GM23338 (cell line): Measurements from ENCODE around the gene OTOS. TPM values are rescaled to one million over a fixed set of nuclear protein-coding genes. Genes with fewer than 3 reads are reported as not detected.

Source experiments
- ATAC-seq: fragments of 200-7000 bp; cut with Tn5 transposase; 3 replicates; pipeline ENCODE4 v1.9.1; 2020
- DNase-seq: peaks from one replicate; pipeline ENCODE4 v3.0.0-alpha.2; 2015; ENCODE audit warnings: low spot score
- H2AFZ ChIP-seq: fragments of 200-600 bp; sonication (generic); 2 replicates; pipeline ENCODE4 v1.8.0; 2016; ENCODE audit warnings: antibody characterized with exemption, mild to moderate bottlenecking, moderate library complexity
- H3F3A ChIP-seq: fragments of 200-600 bp; sonication (generic); replicated peaks from 2 replicates; pipeline ENCODE4 v1.8.0; 2017; ENCODE audit warnings: antibody characterized with exemption, mixed run types, low read depth
- H3K27ac ChIP-seq: fragments of 200-600 bp; sonication (generic); 2 replicates; pipeline ENCODE4 v1.6.1; 2016; ENCODE audit warnings: low read depth
- H3K27me3 ChIP-seq: fragments of 200-600 bp; sonication (generic); 2 replicates; pipeline ENCODE4 v1.8.0; 2016; ENCODE audit warnings: mild to moderate bottlenecking, mixed run types, moderate library complexity; ENCODE audit not compliant: insufficient read depth
- H3K36me3 ChIP-seq: fragments of 200-600 bp; sonication (generic); 2 replicates; pipeline ENCODE4 v1.8.0; 2016; ENCODE audit warnings: mild to moderate bottlenecking; ENCODE audit not compliant: insufficient read depth
- H3K4me1 ChIP-seq: fragments of 200-600 bp; sonication (generic); 2 replicates; pipeline ENCODE4 v1.8.0; 2016; ENCODE audit warnings: mild to moderate bottlenecking, moderate library complexity; ENCODE audit not compliant: insufficient read depth
- H3K4me2 ChIP-seq: fragments of 200-600 bp; sonication (generic); 2 replicates; pipeline ENCODE4 v1.7.1; 2017; ENCODE audit warnings: mixed run types
- H3K4me3 ChIP-seq: fragments of 200-600 bp; sonication (generic); 2 replicates; pipeline ENCODE4 v1.6.1; 2016; ENCODE audit warnings: mixed run types
- H3K79me2 ChIP-seq: fragments of 200-600 bp; sonication (generic); replicated peaks from 2 replicates; pipeline ENCODE4 v1.8.0; 2017; ENCODE audit warnings: mild to moderate bottlenecking; ENCODE audit not compliant: insufficient read depth
- H3K9me2 ChIP-seq: fragments of 200-600 bp; sonication (generic); 2 replicates; pipeline ENCODE4 v1.8.0; 2017; ENCODE audit not compliant: insufficient read depth
- H4K20me1 ChIP-seq: fragments of 200-600 bp; sonication (generic); replicated peaks from 2 replicates; pipeline ENCODE4 v1.8.0; 2017; ENCODE audit warnings: mild to moderate bottlenecking; ENCODE audit not compliant: insufficient read depth
- H3K27ac Mint-ChIP-seq: 2 replicates; pipeline ENCODE4 v1.8.0; 2020; ENCODE audit warnings: inconsistent platforms, mild to moderate bottlenecking, moderate library complexity, mixed read lengths
- H3K27me3 Mint-ChIP-seq: 3 replicates; pipeline ENCODE4 v1.8.0; 2022; ENCODE audit warnings: low read depth, mild to moderate bottlenecking, moderate library complexity, mixed read lengths, inconsistent platforms; ENCODE audit not compliant: insufficient read depth, poor library complexity
- H3K36me3 Mint-ChIP-seq: 3 replicates; pipeline ENCODE4 v1.8.0; 2021; ENCODE audit warnings: low read depth, mild to moderate bottlenecking, inconsistent platforms, moderate library complexity, mixed read lengths
- H3K4me1 Mint-ChIP-seq: 3 replicates; pipeline ENCODE4 v1.8.0; 2020; ENCODE audit warnings: mild to moderate bottlenecking, inconsistent platforms, mixed read lengths
- H3K4me3 Mint-ChIP-seq: 3 replicates; pipeline ENCODE4 v1.8.0; 2021; ENCODE audit warnings: moderate library complexity, mild to moderate bottlenecking, inconsistent platforms, mixed read lengths
- H3K9me3 Mint-ChIP-seq: 3 replicates; pipeline ENCODE4 v1.8.0; 2020; ENCODE audit warnings: moderate library complexity, mild to moderate bottlenecking, inconsistent platforms, mixed read lengths
- CREB1 ChIP-seq: fragments of 250-450 bp; sonication (Bioruptor Pico); IDR thresholded peaks from 2 replicates; pipeline ENCODE4 v1.5.0; 2020; ENCODE audit warnings: low read depth, mild to moderate bottlenecking, moderate library complexity
- CTCF ChIP-seq, 2 experiments: fragments of 200-600 bp in 1 of 2; sonication (generic) in 1 of 2; conservative IDR thresholded peaks; 2 replicates each; pipeline versions ENCODE4 v1.5.1 to v1.6.1; 2016 to 2017; ENCODE audit warnings: antibody characterized with exemption in 2 of 2, low read depth in 2 of 2, mild to moderate bottlenecking in 2 of 2, moderate library complexity in 1 of 2
- JUNB ChIP-seq: IDR thresholded peaks from one replicate; pipeline ENCODE4 v1.6.1; 2016; ENCODE audit warnings: antibody characterized with exemption; ENCODE audit not compliant: unreplicated experiment
- NANOG ChIP-seq: IDR thresholded peaks from 2 replicates; pipeline ENCODE4 v1.6.1; 2016; ENCODE audit warnings: antibody characterized with exemption, borderline replicate concordance
- STAT1 ChIP-seq: IDR thresholded peaks from one replicate; pipeline ENCODE4 v1.6.1; 2016; ENCODE audit warnings: antibody characterized with exemption; ENCODE audit not compliant: unreplicated experiment
- ZNF114 ChIP-seq: fragments of 250-450 bp; sonication (Bioruptor Pico); IDR thresholded peaks from 2 replicates; pipeline ENCODE4 v1.5.0; 2020; ENCODE audit warnings: mild to moderate bottlenecking, moderate library complexity
- ZNF331 ChIP-seq: fragments of 250-450 bp; sonication (Bioruptor Pico); IDR thresholded peaks from 2 replicates; pipeline ENCODE4 v1.5.0; 2020; ENCODE audit warnings: low read depth, mild to moderate bottlenecking, moderate library complexity
- ZNF462 ChIP-seq: fragments of 250-450 bp; sonication (Bioruptor Pico); IDR thresholded peaks from 2 replicates; pipeline ENCODE4 v1.5.0; 2020; ENCODE audit warnings: mild to moderate bottlenecking, moderate library complexity
- polyA plus RNA-seq: library from polyadenylated mRNA; unstranded; fragments of >200 nt; fragmentation: Nextera tagmentation; extraction: Ambion mirVana; gene quantifications from 2 replicates; pipeline ENCODE4 v1.2.1, GENCODE V29; 2016
- total RNA-seq: library from RNA; depleted of rRNA; stranded (reverse); fragments of >200 nt; shearing (Covaris generic); gene quantifications from 2 replicates; pipeline ENCODE4 v1.2.3, GENCODE V29; 2014

The OTOS gene
- total and polyA plus RNA-seq, 2 experiments from 2014 or later: 0.40 TPM; not detected in 1

- no peak for TF ChIP-seq ZNF462 (CRISPR knock-in tag)
- TF ChIP-seq ZNF331 (CRISPR knock-in tag): no peak
- TF ChIP-seq CREB1 (CRISPR knock-in tag): no peak
Observed at GRCh38 chr2:240147911-240148587, 7.6 kb upstream of the OTOS start (continued).

- Histone ChIP-seq H2AFZ (no peak overlapping the region), H3K27ac (no peak overlapping the region), H3F3A (no peaks in the 10 kb centered on the region), H4K20me1 (no peaks in the 10 kb centered on the region), H3K9me2 (no peaks in the 10 kb centered on the region), H3K4me1 (no peaks in the 10 kb centered on the region; the same call in 1 of the 2 replicates), H3K36me3 (no peaks in the 10 kb centered on the region), H3K79me2 (no peaks in the 10 kb centered on the region), H3K4me2 (no peak overlapping the region), H3K4me3 (no peak overlapping the region), H3K27me3 (no peaks in the 10 kb centered on the region)
- Mint-ChIP-seq H3K4me3 (no peak overlapping the region), H3K9me3 (peaks cover 3% of the 10 kb centered on the region; the same call in 1 of the 3 replicates), H3K27me3 (peaks cover 4% of the 10 kb centered on the region), H3K4me1 (no peaks in the 10 kb centered on the region; the same call in 2 of the 3 replicates), H3K27ac (no peak overlapping the region), H3K36me3 (no peaks in the 10 kb centered on the region)
- ATAC-seq (no peak), DNase-seq (no peak)
- TF ChIP-seq CTCF (conservative IDR thresholded peaks at IDR 0.05; ENCODE audit: low read depth in 2 of 2): no peak
- TF ChIP-seq ZNF114 (CRISPR knock-in tag): no peak
- TF ChIP-seq STAT1: no peak
- TF ChIP-seq NANOG: no peak
- no peak for TF ChIP-seq JUNB
Observed at GRCh38 chr2:240147382-240147781, 6.9 kb upstream of the OTOS start.
